ENCODE data around the gene TDRD9. TPM values are rescaled to one million over a fixed set of nuclear protein-coding genes. Genes with fewer than 3 reads are reported as not detected.

TDRD9 gene
- total and polyA plus RNA-seq, 9 donors, result 0.12 to 0.80 (median 0.40) TPM

GRCh38 chr14:103892247-103892646 lies 36.0 kb upstream of the TDRD9 start:
- Histone ChIP-seq H3K4me1 (ENCODE audit: control insufficient read depth, insufficient read depth, low read length) (peaks cover under 1% of the 10 kb centered on the region), H3K27ac (ENCODE audit: low read length) (no peak overlapping the region), H3K36me3 (ENCODE audit: control insufficient read depth, insufficient read depth, low read length) (no peaks in the 10 kb centered on the region), H3K27me3 (ENCODE audit: control insufficient read depth, insufficient read depth, low read length) (no peaks in the 10 kb centered on the region), H3K4me3 (ENCODE audit: low read length) (no peak overlapping the region), H3K9me3 (replicated peaks; ENCODE audit: control insufficient read depth, low read depth, low read length) (no peaks in the 10 kb centered on the region)
- WGBS (ENCODE audit: insufficient coverage), result 85% methylated on average over 4 of the region's 8 CpGs
- no peak for DNase-seq

- Histone ChIP-seq H3K36me3 (ENCODE audit: control insufficient read depth, insufficient read depth, low read length) (no peaks in the 10 kb centered on the region), H3K27ac (ENCODE audit: low read length) (no peak overlapping the region), H3K4me3 (ENCODE audit: low read length) (no peak overlapping the region), H3K27me3 (ENCODE audit: control insufficient read depth, insufficient read depth, low read length) (no peaks in the 10 kb centered on the region), H3K4me1 (ENCODE audit: control insufficient read depth, insufficient read depth, low read length) (no peaks in the 10 kb centered on the region), H3K9me3 (replicated peaks; ENCODE audit: control insufficient read depth, low read depth, low read length) (no peaks in the 10 kb centered on the region)
- no peak for DNase-seq
- 57% methylated on average over 22 of the region's 26 CpGs for WGBS (ENCODE audit: insufficient coverage)
Observed at GRCh38 chr14:103894034-103894722, 34.1 kb upstream of the TDRD9 start.

GRCh38 chr14:103894723-103895059 lies 33.6 kb upstream of the TDRD9 start:
- no peaks in the 10 kb centered on the region for H3K27me3 ChIP-seq (ENCODE audit: control insufficient read depth, insufficient read depth, low read length)
- no peak for DNase-seq
- H3K4me1 ChIP-seq (ENCODE audit: control insufficient read depth, insufficient read depth, low read length), result no peaks in the 10 kb centered on the region
- no peaks in the 10 kb centered on the region for H3K36me3 ChIP-seq (ENCODE audit: control insufficient read depth, insufficient read depth, low read length)
- H3K4me3 ChIP-seq (ENCODE audit: low read length), result no peak overlapping the region
- no peak overlapping the region for H3K27ac ChIP-seq (ENCODE audit: low read length)
- H3K9me3 ChIP-seq (replicated peaks; ENCODE audit: control insufficient read depth, low read depth, low read length), result no peaks in the 10 kb centered on the region
- WGBS (ENCODE audit: insufficient coverage), result 55% methylated on average over 6 of the region's 7 CpGs

GRCh38 chr14:103896578-103896977 lies 31.7 kb upstream of the TDRD9 start:
- WGBS (ENCODE audit: insufficient coverage), result 64% methylated on average over 4 of the region's 6 CpGs
- H3K27ac ChIP-seq (ENCODE audit: low read length), result no peak overlapping the region

GRCh38 chr14:103897075-103897947 lies 30.9 kb upstream of the TDRD9 start:
- DNase-seq, result no peak
- Histone ChIP-seq H3K4me1 (ENCODE audit: control insufficient read depth, insufficient read depth, low read length) (no peaks in the 10 kb centered on the region), H3K27ac (ENCODE audit: low read length) (no peak overlapping the region), H3K9me3 (replicated peaks; ENCODE audit: control insufficient read depth, low read depth, low read length) (no peaks in the 10 kb centered on the region), H3K27me3 (ENCODE audit: control insufficient read depth, insufficient read depth, low read length) (no peaks in the 10 kb centered on the region), H3K36me3 (ENCODE audit: control insufficient read depth, insufficient read depth, low read length) (no peaks in the 10 kb centered on the region), H3K4me3 (ENCODE audit: low read length) (no peak overlapping the region)
- whole genome bisulfite sequencing (ENCODE audit: insufficient coverage), result 87% methylated on average over 22 of the region's 27 CpGs

More at GRCh38 chr14:103896578-103896977, 31.7 kb upstream of the TDRD9 start:
- no peaks in the 10 kb centered on the region for H3K27me3 ChIP-seq (ENCODE audit: control insufficient read depth, insufficient read depth, low read length)
- no peaks in the 10 kb centered on the region for H3K36me3 ChIP-seq (ENCODE audit: control insufficient read depth, insufficient read depth, low read length)
- H3K4me1 ChIP-seq (ENCODE audit: control insufficient read depth, insufficient read depth, low read length), result no peaks in the 10 kb centered on the region
- no peak for DNase-seq
- no peak overlapping the region for H3K4me3 ChIP-seq (ENCODE audit: low read length)
- no peaks in the 10 kb centered on the region for H3K9me3 ChIP-seq (replicated peaks; ENCODE audit: control insufficient read depth, low read depth, low read length)

- H3K27me3 ChIP-seq (ENCODE audit: control insufficient read depth, insufficient read depth, low read length), result no peaks in the 10 kb centered on the region
- no peaks in the 10 kb centered on the region for H3K4me1 ChIP-seq (ENCODE audit: control insufficient read depth, insufficient read depth, low read length)
- no peak overlapping the region for H3K4me3 ChIP-seq (ENCODE audit: low read length)
- H3K36me3 ChIP-seq (ENCODE audit: control insufficient read depth, insufficient read depth, low read length), result no peaks in the 10 kb centered on the region
- DNase-seq, result no peak
- no peak overlapping the region for H3K27ac ChIP-seq (ENCODE audit: low read length)
- 100% methylated on average over 3 of the region's 4 CpGs for WGBS (ENCODE audit: insufficient coverage)
- no peaks in the 10 kb centered on the region for H3K9me3 ChIP-seq (replicated peaks; ENCODE audit: control insufficient read depth, low read depth, low read length)
Observed at GRCh38 chr14:103898204-103898603, 30.1 kb upstream of the TDRD9 start.

GRCh38 chr14:103898711-103899110 lies 29.5 kb upstream of the TDRD9 start:
- Histone ChIP-seq H3K36me3 (ENCODE audit: control insufficient read depth, insufficient read depth, low read length) (no peaks in the 10 kb centered on the region), H3K27ac (ENCODE audit: low read length) (no peak overlapping the region), H3K27me3 (ENCODE audit: control insufficient read depth, insufficient read depth, low read length) (no peaks in the 10 kb centered on the region), H3K4me3 (ENCODE audit: low read length) (no peak overlapping the region), H3K9me3 (replicated peaks; ENCODE audit: control insufficient read depth, low read depth, low read length) (no peaks in the 10 kb centered on the region), H3K4me1 (ENCODE audit: control insufficient read depth, insufficient read depth, low read length) (no peaks in the 10 kb centered on the region)
- DNase-seq, result no peak
- WGBS (ENCODE audit: insufficient coverage), result 88% methylated on average over 7 of the region's 9 CpGs

GRCh38 chr14:103899316-103899715 lies 28.9 kb upstream of the TDRD9 start:
- no peaks in the 10 kb centered on the region for H3K9me3 ChIP-seq (replicated peaks; ENCODE audit: control insufficient read depth, low read depth, low read length)

GRCh38 chr14:103899833-103900232 lies 28.4 kb upstream of the TDRD9 start:
- Histone ChIP-seq H3K36me3 (ENCODE audit: control insufficient read depth, insufficient read depth, low read length) (no peaks in the 10 kb centered on the region), H3K27me3 (ENCODE audit: control insufficient read depth, insufficient read depth, low read length) (no peaks in the 10 kb centered on the region), H3K4me3 (ENCODE audit: low read length) (no peak overlapping the region), H3K27ac (ENCODE audit: low read length) (no peak overlapping the region), H3K9me3 (replicated peaks; ENCODE audit: control insufficient read depth, low read depth, low read length) (no peaks in the 10 kb centered on the region), H3K4me1 (ENCODE audit: control insufficient read depth, insufficient read depth, low read length) (no peaks in the 10 kb centered on the region)
- 87% methylated on average over 14 of the region's 14 CpGs for WGBS (ENCODE audit: insufficient coverage)
- no peak for DNase-seq

More at GRCh38 chr14:103899316-103899715, 28.9 kb upstream of the TDRD9 start:
- H3K27me3 ChIP-seq (ENCODE audit: control insufficient read depth, insufficient read depth, low read length), result no peaks in the 10 kb centered on the region
- H3K36me3 ChIP-seq (ENCODE audit: control insufficient read depth, insufficient read depth, low read length), result no peaks in the 10 kb centered on the region
- DNase-seq, result no peak
- no peak overlapping the region for H3K4me3 ChIP-seq (ENCODE audit: low read length)
- H3K27ac ChIP-seq (ENCODE audit: low read length), result no peak overlapping the region
- H3K4me1 ChIP-seq (ENCODE audit: control insufficient read depth, insufficient read depth, low read length), result no peaks in the 10 kb centered on the region
- 81% methylated on average over 10 of the region's 13 CpGs for WGBS (ENCODE audit: insufficient coverage)

- Histone ChIP-seq H3K9me3 (replicated peaks; ENCODE audit: control insufficient read depth, low read depth, low read length) (no peaks in the 10 kb centered on the region), H3K4me1 (ENCODE audit: control insufficient read depth, insufficient read depth, low read length) (no peaks in the 10 kb centered on the region), H3K4me3 (ENCODE audit: low read length) (no peak overlapping the region), H3K36me3 (ENCODE audit: control insufficient read depth, insufficient read depth, low read length) (no peaks in the 10 kb centered on the region), H3K27ac (ENCODE audit: low read length) (no peak overlapping the region), H3K27me3 (ENCODE audit: control insufficient read depth, insufficient read depth, low read length) (no peaks in the 10 kb centered on the region)
- WGBS (ENCODE audit: insufficient coverage), result no CpG with 5 or more reads among the region's 2 CpGs
- DNase-seq, result no peak
Observed at GRCh38 chr14:103904493-103905107, 23.7 kb upstream of the TDRD9 start.
